SJSA1 (cell line): Measurements from ENCODE around the gene MKI67. TPM values are rescaled to one million over a fixed set of nuclear protein-coding genes. Genes with fewer than 3 reads are reported as not detected.

ENCODE experiments used
- DNase-seq, 2 experiments: peaks; one replicate each; pipeline ENCODE4 v3.0.0-alpha.2; 2015 to 2020; ENCODE audit warnings: low spot score in 2 of 2, low read depth in 1 of 2
- H3K27ac ChIP-seq: fragments of 250-450 bp; sonication (Bioruptor Pico); 2 replicates; pipeline ENCODE4 v1.5.1; 2020; ENCODE audit warnings: mild to moderate bottlenecking, moderate library complexity
- H3K27me3 ChIP-seq: fragments of 250-450 bp; sonication (Bioruptor Pico); replicated peaks from 2 replicates; pipeline ENCODE4 v1.5.1; 2020; ENCODE audit warnings: mild to moderate bottlenecking, moderate library complexity
- H3K36me3 ChIP-seq: fragments of 250-450 bp; sonication (Bioruptor Pico); 2 replicates; pipeline ENCODE4 v1.5.1; 2020; ENCODE audit warnings: mild to moderate bottlenecking
- H3K4me1 ChIP-seq: fragments of 250-450 bp; sonication (Bioruptor Pico); replicated peaks from 2 replicates; pipeline ENCODE4 v1.6.1; 2021; ENCODE audit warnings: mild to moderate bottlenecking
- H3K4me3 ChIP-seq: fragments of 250-450 bp; sonication (Bioruptor Pico); 2 replicates; pipeline ENCODE4 v1.5.1; 2020; ENCODE audit warnings: mild to moderate bottlenecking
- H3K9me3 ChIP-seq: fragments of 250-450 bp; sonication (Bioruptor Pico); replicated peaks from 2 replicates; pipeline ENCODE4 v1.5.1; 2020; ENCODE audit warnings: mild to moderate bottlenecking
- total RNA-seq: library from RNA; depleted of rRNA; stranded (reverse); fragments of >200 nt; shearing (Covaris generic); gene quantifications from 2 replicates; pipeline ENCODE4 v1.2.3, GENCODE V29; 2014

MKI67 gene
- total RNA-seq, 1 experiment from 2014 or later, result 50.4 TPM

- H3K36me3 ChIP-seq, result no peaks in the 10 kb centered on the region
- no peaks in the 10 kb centered on the region for H3K9me3 ChIP-seq
- no peaks in the 10 kb centered on the region for H3K4me1 ChIP-seq
- DNase-seq, result no peak
- H3K4me3 ChIP-seq, result no peak overlapping the region
- H3K27me3 ChIP-seq, result peaks cover 6% of the 10 kb centered on the region
- H3K27ac ChIP-seq, result no peak overlapping the region
Observed at GRCh38 chr10:128137877-128138276, 11.7 kb upstream of the MKI67 start.

GRCh38 chr10:128130051-128130450 is 3.8 kb upstream of the MKI67 start:
- H3K27me3 ChIP-seq, result peaks cover 9% of the 10 kb centered on the region
- no peak overlapping the region for H3K27ac ChIP-seq
- no peak overlapping the region for H3K4me3 ChIP-seq
- DNase-seq, result no peak
- no peaks in the 10 kb centered on the region for H3K4me1 ChIP-seq
- H3K36me3 ChIP-seq, result peaks cover 12% of the 10 kb centered on the region
- H3K9me3 ChIP-seq, result 0 out of 2 replicates have a peak, but pooled peaks cover 3% of the 10 kb centered on the region

- Histone ChIP-seq H3K9me3 (0 out of 2 replicates have a peak, but pooled peaks cover 3% of the 10 kb centered on the region), H3K27me3 (peaks cover 6% of the 10 kb centered on the region), H3K4me1 (peaks cover 10% of the 10 kb centered on the region), H3K4me3 (no peak overlapping the region), H3K36me3 (peaks cover 27% of the 10 kb centered on the region), H3K27ac (no peak overlapping the region)
- DNase-seq, result no peak
Observed at GRCh38 chr10:128128582-128128981, 2.4 kb upstream of the MKI67 start.

- Histone ChIP-seq H3K27me3 (no peaks in the 10 kb centered on the region), H3K36me3 (peaks cover 52% of the 10 kb centered on the region)
Observed at GRCh38 chr10:128125416-128125943, 743 bp downstream of the MKI67 start.

GRCh38 chr10:128124813-128125403 is 1.3 kb downstream of the MKI67 start:
- H3K36me3 ChIP-seq, result peaks cover 58% of the 10 kb centered on the region
- H3K4me1 ChIP-seq, result peaks cover 16% of the 10 kb centered on the region
- H3K4me3 ChIP-seq, result peak overlapping the region; percentile 98
- H3K27ac ChIP-seq, result peak overlapping the region; percentile 99; the same call in 1 of the 2 replicates
- H3K9me3 ChIP-seq, result 0 out of 2 replicates have a peak, but pooled peaks cover 3% of the 10 kb centered on the region
- H3K27me3 ChIP-seq, result no peaks in the 10 kb centered on the region
- peak in 1 of 2 experiments; percentile 37 for DNase-seq

More at GRCh38 chr10:128125416-128125943, 743 bp downstream of the MKI67 start:
- Histone ChIP-seq H3K27ac (peak overlapping the region; percentile 99), H3K4me3 (peak overlapping the region; percentile 98), H3K9me3 (0 out of 2 replicates have a peak, but pooled peaks cover 3% of the 10 kb centered on the region), H3K4me1 (peaks cover 16% of the 10 kb centered on the region)
- no peak for DNase-seq

GRCh38 chr10:128123846-128124245 is 2.4 kb downstream of the MKI67 start:
- Histone ChIP-seq H3K36me3 (peaks cover 69% of the 10 kb centered on the region), H3K4me1 (peaks cover 16% of the 10 kb centered on the region), H3K9me3 (0 out of 2 replicates have a peak, but pooled peaks cover 3% of the 10 kb centered on the region), H3K27ac (0 out of 2 replicates have a peak overlapping the region, but pooled peaks have one; percentile 4), H3K4me3 (peak overlapping the region; percentile 98), H3K27me3 (no peaks in the 10 kb centered on the region)
- no peak for DNase-seq

- no peak overlapping the region for H3K4me3 ChIP-seq
- DNase-seq, result no peak
- no peaks in the 10 kb centered on the region for H3K27me3 ChIP-seq
- 0 out of 2 replicates have a peak, but pooled peaks cover 3% of the 10 kb centered on the region for H3K9me3 ChIP-seq
- H3K4me1 ChIP-seq, result peaks cover 16% of the 10 kb centered on the region
- H3K36me3 ChIP-seq, result peaks cover 78% of the 10 kb centered on the region
- no peak overlapping the region for H3K27ac ChIP-seq
Observed at GRCh38 chr10:128122931-128123330, 3.3 kb downstream of the MKI67 start.

- DNase-seq, result no peak
- H3K27me3 ChIP-seq, result no peaks in the 10 kb centered on the region
- H3K9me3 ChIP-seq, result 0 out of 2 replicates have a peak, but pooled peaks cover 3% of the 10 kb centered on the region
- peaks cover 16% of the 10 kb centered on the region for H3K4me1 ChIP-seq
- no peak overlapping the region for H3K27ac ChIP-seq
- no peak overlapping the region for H3K4me3 ChIP-seq
- peaks cover 88% of the 10 kb centered on the region for H3K36me3 ChIP-seq
Observed at GRCh38 chr10:128121750-128122412, 4.3 kb downstream of the MKI67 start.

GRCh38 chr10:128116851-128117615 is 9.2 kb downstream of the MKI67 start:
- DNase-seq, result no peak
- H3K27ac ChIP-seq, result no peak overlapping the region
- H3K4me1 ChIP-seq, result no peaks in the 10 kb centered on the region; the same call in 1 of the 2 replicates
- no peaks in the 10 kb centered on the region for H3K27me3 ChIP-seq
- H3K9me3 ChIP-seq, result no peaks in the 10 kb centered on the region
- peaks cover 96% of the 10 kb centered on the region for H3K36me3 ChIP-seq
- no peak overlapping the region for H3K4me3 ChIP-seq

GRCh38 chr10:128116187-128116586 is 10.0 kb downstream of the MKI67 start:
- Histone ChIP-seq H3K27me3 (no peaks in the 10 kb centered on the region), H3K36me3 (peaks cover 99% of the 10 kb centered on the region), H3K9me3 (no peaks in the 10 kb centered on the region), H3K4me1 (no peaks in the 10 kb centered on the region), H3K27ac (no peak overlapping the region), H3K4me3 (no peak overlapping the region)
- DNase-seq, result no peak

GRCh38 chr10:128115356-128115755 is 10.9 kb downstream of the MKI67 start:
- no peak for DNase-seq
- Histone ChIP-seq H3K4me3 (no peak overlapping the region), H3K4me1 (no peaks in the 10 kb centered on the region), H3K9me3 (no peaks in the 10 kb centered on the region), H3K27me3 (no peaks in the 10 kb centered on the region), H3K27ac (no peak overlapping the region), H3K36me3 (peaks cover 100% of the 10 kb centered on the region)

- Histone ChIP-seq H3K4me1 (no peaks in the 10 kb centered on the region), H3K27me3 (no peaks in the 10 kb centered on the region), H3K27ac (no peak overlapping the region), H3K9me3 (no peaks in the 10 kb centered on the region), H3K36me3 (peaks cover 100% of the 10 kb centered on the region), H3K4me3 (no peak overlapping the region)
- DNase-seq, result no peak
Observed at GRCh38 chr10:128114901-128115300, 11.3 kb downstream of the MKI67 start.

GRCh38 chr10:128113026-128113425 is 13.2 kb downstream of the MKI67 start:
- Histone ChIP-seq H3K9me3 (no peaks in the 10 kb centered on the region), H3K36me3 (peaks cover 100% of the 10 kb centered on the region), H3K4me1 (no peaks in the 10 kb centered on the region), H3K4me3 (no peak overlapping the region), H3K27ac (no peak overlapping the region), H3K27me3 (no peaks in the 10 kb centered on the region)
- no peak for DNase-seq
